ENCODE measurements around the gene YWHAE.
"Not testable (repeated sequence)": the region's sequence is repeated elsewhere in the genome, so short reads cannot be mapped to it uniquely, and the experiment has no call there.

YWHAE gene

GRCh38 chr17:1373707-1374237 lies 26.2 kb downstream of the YWHAE start:
- DNase-seq (ENCODE audit: low spot score), result no peak

GRCh38 chr17:1372618-1373017 lies 27.4 kb downstream of the YWHAE start:
- no peak for DNase-seq (ENCODE audit: low spot score)

- DNase-seq (ENCODE audit: low spot score), result no peak
Measured at GRCh38 chr17:1371893-1372590, 28.0 kb downstream of the YWHAE start.

GRCh38 chr17:1368588-1368987 lies 31.4 kb downstream of the YWHAE start:
- DNase-seq (ENCODE audit: low spot score), result no peak

- DNase-seq (ENCODE audit: low spot score), result no peak
Measured at GRCh38 chr17:1367351-1367745, 32.7 kb downstream of the YWHAE start.

GRCh38 chr17:1366234-1366633 lies 33.8 kb downstream of the YWHAE start:
- DNase-seq (ENCODE audit: low spot score), result no peak

GRCh38 chr17:1365445-1366039 lies 34.5 kb downstream of the YWHAE start:
- peak; percentile 76 for DNase-seq (ENCODE audit: low spot score)

GRCh38 chr17:1362964-1363363 lies 37.1 kb downstream of the YWHAE start:
- DNase-seq (ENCODE audit: low spot score), result no peak

- no peak for DNase-seq (ENCODE audit: low spot score)
Measured at GRCh38 chr17:1362065-1362848, 37.8 kb downstream of the YWHAE start.

- no peak for DNase-seq (ENCODE audit: low spot score)
Measured at GRCh38 chr17:1360975-1361374, 39.0 kb downstream of the YWHAE start.

- DNase-seq (ENCODE audit: low spot score), result not testable (repeated sequence)
Measured at GRCh38 chr17:1360315-1360714, 39.7 kb downstream of the YWHAE start.

GRCh38 chr17:1354030-1354429 lies 46.0 kb downstream of the YWHAE start:
- DNase-seq (ENCODE audit: low spot score), result no peak

- DNase-seq (ENCODE audit: low spot score), result not testable (repeated sequence)
Measured at GRCh38 chr17:1352530-1352929, 47.5 kb downstream of the YWHAE start.

- no peak for DNase-seq (ENCODE audit: low spot score)
Measured at GRCh38 chr17:1351971-1352370, 48.1 kb downstream of the YWHAE start.

GRCh38 chr17:1351275-1351674 lies 48.7 kb downstream of the YWHAE start:
- no peak for DNase-seq (ENCODE audit: low spot score)

GRCh38 chr17:1347589-1348323 lies 52.3 kb downstream of the YWHAE start:
- DNase-seq (ENCODE audit: low spot score), result no peak

GRCh38 chr17:1344521-1344920 lies 55.5 kb downstream of the YWHAE start:
- no peak for DNase-seq (ENCODE audit: low spot score)

- no peak for DNase-seq (ENCODE audit: low spot score)
Measured at GRCh38 chr17:1343554-1343953, 56.5 kb downstream of the YWHAE start.

- DNase-seq (ENCODE audit: low spot score), result no peak
Measured at GRCh38 chr17:1340371-1340770, 59.7 kb downstream of the YWHAE start.

- DNase-seq (ENCODE audit: low spot score), result no peak
Measured at GRCh38 chr17:1331708-1332107, 68.3 kb downstream of the YWHAE start.

- no peak for DNase-seq (ENCODE audit: low spot score)
Measured at GRCh38 chr17:1329745-1330343, 70.2 kb downstream of the YWHAE start.

- no peak for DNase-seq (ENCODE audit: low spot score)
Measured at GRCh38 chr17:1328437-1328836, 71.6 kb downstream of the YWHAE start.

Data from ecto neural progenitor cell (in vitro differentiated cells).